NB4 (cell line): ENCODE measurements around the gene PLA2G12B.

ENCODE experiments used
- DNase-seq: peaks from one replicate; pipeline ENCODE4 v3.0.0; 2010; ENCODE audit warnings: low read depth
- H3K4me3 ChIP-seq: one replicate; pipeline ENCODE4 v1.5.1; 2011; ENCODE audit warnings: mild to moderate bottlenecking, low read depth, low read length, moderate library complexity
- MYC ChIP-seq: IDR thresholded peaks from 2 replicates; pipeline ENCODE4 v1.6.1; 2011; ENCODE audit warnings: low read depth, low read length
- POLR2A ChIP-seq: IDR thresholded peaks from 2 replicates; pipeline ENCODE4 v1.6.1; 2011; ENCODE audit warnings: mild to moderate bottlenecking; ENCODE audit not compliant: insufficient read length; ENCODE audit errors: extremely low read depth
- TF ChIP-seq, protein P1 (sequence below): IDR thresholded peaks from one replicate; pipeline ENCODE4 v1.5.1; 2012; ENCODE audit warnings: low read depth, low read length
- TF ChIP-seq, protein P2 (sequence below): IDR thresholded peaks from 2 replicates; pipeline ENCODE4 v1.6.1; 2011; ENCODE audit warnings: low read depth, low read length

PLA2G12B gene

DNA sequence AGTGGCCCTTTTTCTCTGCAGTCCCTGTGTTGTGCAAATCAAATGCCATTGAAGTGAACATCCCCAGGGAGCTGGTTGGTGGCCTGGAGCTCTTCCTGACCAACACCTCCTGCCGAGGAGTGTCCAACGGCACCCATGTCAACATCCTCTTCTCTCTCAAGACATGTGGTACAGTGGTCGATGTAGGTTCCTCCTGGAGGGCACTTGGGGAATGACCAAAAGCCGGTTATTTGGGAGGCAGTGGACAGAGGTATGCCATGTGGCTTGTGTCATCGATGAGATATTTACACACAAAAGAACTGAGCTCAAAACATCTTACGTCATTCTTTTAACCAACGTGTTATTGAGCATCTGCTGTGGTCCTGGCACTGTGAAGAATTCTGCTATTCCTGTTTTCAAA lies 41.3 kb downstream of the PLA2G12B start:
- no peak overlapping the region for H3K4me3 ChIP-seq
- peak; percentile 83 for DNase-seq
- TF ChIP-seq, protein P1, sequence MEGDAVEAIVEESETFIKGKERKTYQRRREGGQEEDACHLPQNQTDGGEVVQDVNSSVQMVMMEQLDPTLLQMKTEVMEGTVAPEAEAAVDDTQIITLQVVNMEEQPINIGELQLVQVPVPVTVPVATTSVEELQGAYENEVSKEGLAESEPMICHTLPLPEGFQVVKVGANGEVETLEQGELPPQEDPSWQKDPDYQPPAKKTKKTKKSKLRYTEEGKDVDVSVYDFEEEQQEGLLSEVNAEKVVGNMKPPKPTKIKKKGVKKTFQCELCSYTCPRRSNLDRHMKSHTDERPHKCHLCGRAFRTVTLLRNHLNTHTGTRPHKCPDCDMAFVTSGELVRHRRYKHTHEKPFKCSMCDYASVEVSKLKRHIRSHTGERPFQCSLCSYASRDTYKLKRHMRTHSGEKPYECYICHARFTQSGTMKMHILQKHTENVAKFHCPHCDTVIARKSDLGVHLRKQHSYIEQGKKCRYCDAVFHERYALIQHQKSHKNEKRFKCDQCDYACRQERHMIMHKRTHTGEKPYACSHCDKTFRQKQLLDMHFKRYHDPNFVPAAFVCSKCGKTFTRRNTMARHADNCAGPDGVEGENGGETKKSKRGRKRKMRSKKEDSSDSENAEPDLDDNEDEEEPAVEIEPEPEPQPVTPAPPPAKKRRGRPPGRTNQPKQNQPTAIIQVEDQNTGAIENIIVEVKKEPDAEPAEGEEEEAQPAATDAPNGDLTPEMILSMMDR: no peak
- peak; percentile 80 for TF ChIP-seq MYC
- TF ChIP-seq, protein P2, sequence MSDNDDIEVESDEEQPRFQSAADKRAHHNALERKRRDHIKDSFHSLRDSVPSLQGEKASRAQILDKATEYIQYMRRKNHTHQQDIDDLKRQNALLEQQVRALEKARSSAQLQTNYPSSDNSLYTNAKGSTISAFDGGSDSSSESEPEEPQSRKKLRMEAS: peak; percentile 79
- no peak for TF ChIP-seq POLR2A

DNA sequence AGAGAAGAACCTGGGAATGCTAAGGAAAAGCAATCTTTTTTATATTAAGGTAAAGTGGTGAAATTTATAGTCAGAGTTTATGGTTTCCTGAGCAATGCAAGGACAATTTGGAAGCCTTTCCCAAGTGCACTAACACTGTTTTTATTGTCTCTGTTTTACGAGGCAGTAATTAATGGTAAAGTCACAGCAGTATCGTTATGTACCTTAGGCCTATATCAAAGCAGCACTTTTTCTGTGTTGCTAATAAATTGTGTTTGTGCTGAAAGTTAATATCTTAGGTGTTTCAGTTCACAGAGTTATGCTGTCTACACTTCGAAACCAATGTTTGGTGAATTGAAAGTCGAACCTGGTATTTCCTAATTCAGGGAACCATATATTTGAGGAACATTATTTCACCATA lies 41.9 kb downstream of the PLA2G12B start:
- TF ChIP-seq, protein P1: no peak
- TF ChIP-seq, protein P2: no peak
- no peak for TF ChIP-seq POLR2A
- TF ChIP-seq MYC: no peak
- no peak overlapping the region for H3K4me3 ChIP-seq
- DNase-seq: no peak

DNA sequence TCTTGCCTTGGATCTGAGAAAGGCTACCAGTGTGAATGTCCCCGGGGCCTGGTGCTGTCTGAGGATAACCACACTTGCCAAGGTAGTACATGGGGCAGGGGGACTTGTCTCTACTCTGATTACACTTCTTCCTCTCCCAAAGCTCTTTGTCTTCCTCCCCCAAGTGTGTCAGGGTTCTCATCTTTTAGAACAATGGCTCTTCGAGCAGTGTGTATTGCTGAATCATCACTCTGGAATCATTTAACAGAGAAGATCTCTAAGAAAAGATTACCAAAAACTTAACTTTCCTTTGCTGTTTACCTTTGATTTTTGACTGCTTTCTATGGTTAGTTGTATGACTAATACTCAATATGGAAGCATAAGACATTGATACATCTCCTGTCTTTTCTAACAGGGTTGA lies 42.8 kb downstream of the PLA2G12B start:
- TF ChIP-seq, protein P2: no peak
- TF ChIP-seq, protein P1: no peak
- TF ChIP-seq POLR2A (no peak), MYC (no peak)
- no peak overlapping the region for H3K4me3 ChIP-seq
- DNase-seq: no peak

DNA sequence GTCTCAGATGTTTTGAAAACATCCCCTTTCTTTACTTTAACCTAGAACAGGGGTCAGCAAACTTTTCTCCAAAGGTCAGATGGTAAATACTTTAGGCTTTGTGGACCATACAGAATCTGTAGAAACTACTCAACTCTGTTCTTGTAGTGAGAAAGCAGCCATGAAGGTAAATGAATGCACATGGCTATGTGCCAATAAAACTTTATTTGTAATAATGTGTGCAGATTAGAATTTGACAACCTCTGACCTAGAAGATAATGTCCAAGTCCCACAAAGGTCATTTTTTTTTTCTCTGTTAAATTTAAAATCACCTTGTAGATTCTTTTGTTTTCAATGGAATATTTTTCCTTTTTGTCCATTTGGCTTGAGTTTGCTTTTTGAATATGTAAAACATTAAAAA lies 43.9 kb downstream of the PLA2G12B start:
- no peak overlapping the region for H3K4me3 ChIP-seq
- TF ChIP-seq, protein P2: no peak
- no peak for TF ChIP-seq MYC
- TF ChIP-seq, protein P1: no peak
- no peak for TF ChIP-seq POLR2A
- DNase-seq: no peak

DNA sequence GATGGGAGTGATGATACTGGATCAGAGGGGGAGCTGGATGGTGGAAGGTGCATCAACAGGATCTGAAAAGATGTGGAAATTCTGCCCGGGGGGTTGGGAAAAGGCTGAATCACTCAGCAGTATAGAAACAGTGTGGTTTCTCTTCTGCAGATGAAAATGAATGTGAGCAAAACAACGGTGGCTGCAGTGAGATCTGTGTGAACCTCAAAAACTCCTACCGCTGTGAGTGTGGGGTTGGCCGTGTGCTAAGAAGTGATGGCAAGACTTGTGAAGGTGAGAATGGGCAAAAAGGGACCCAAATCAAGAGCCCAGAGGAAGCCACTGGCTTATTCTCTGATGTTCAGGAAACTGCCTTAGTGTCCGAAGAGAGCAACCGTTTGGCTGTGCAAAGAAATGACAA lies 48.2 kb downstream of the PLA2G12B start:
- TF ChIP-seq, protein P2: no peak
- TF ChIP-seq POLR2A: no peak
- TF ChIP-seq, protein P1: no peak
- TF ChIP-seq MYC: no peak
- DNase-seq: no peak
- no peak overlapping the region for H3K4me3 ChIP-seq
